A172 (cell line): ENCODE measurements around the gene LRP1. TPM values are rescaled to one million over a fixed set of nuclear protein-coding genes. Genes with fewer than 3 reads are reported as not detected.

Experiments
- DNase-seq: peaks from one replicate; pipeline ENCODE4 v3.0.0-alpha.2; 2015; ENCODE audit warnings: low spot score
- total RNA-seq: library from RNA; depleted of rRNA; stranded (reverse); fragments of >200 nt; shearing (Covaris generic); gene quantifications from 2 replicates; pipeline ENCODE4 v1.2.3, GENCODE V29; 2014

The LRP1 gene
- total RNA-seq, 1 experiment from 2014 or later = 35.5 TPM

DNA sequence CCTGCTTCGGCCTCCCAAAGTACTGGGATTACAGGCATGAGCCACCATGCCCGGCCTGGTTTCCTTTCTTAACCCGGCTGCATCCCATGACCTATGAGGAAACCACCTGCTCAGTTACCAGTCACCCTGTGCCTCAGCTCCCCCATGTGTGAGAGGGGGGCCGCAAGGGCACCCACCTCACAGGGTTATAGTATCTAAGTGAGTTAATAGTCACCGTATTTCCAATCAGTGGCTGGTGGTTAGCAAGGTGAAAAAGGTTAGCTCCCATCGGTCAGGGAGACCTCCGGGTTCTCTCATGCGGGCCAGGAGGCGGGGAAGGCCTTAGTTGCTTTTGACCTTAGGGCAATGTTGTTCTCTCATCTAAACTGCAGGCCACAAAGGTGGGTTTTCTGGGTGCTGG is 6.7 kb downstream of the LRP1 start:
- DNase-seq = no peak

DNA sequence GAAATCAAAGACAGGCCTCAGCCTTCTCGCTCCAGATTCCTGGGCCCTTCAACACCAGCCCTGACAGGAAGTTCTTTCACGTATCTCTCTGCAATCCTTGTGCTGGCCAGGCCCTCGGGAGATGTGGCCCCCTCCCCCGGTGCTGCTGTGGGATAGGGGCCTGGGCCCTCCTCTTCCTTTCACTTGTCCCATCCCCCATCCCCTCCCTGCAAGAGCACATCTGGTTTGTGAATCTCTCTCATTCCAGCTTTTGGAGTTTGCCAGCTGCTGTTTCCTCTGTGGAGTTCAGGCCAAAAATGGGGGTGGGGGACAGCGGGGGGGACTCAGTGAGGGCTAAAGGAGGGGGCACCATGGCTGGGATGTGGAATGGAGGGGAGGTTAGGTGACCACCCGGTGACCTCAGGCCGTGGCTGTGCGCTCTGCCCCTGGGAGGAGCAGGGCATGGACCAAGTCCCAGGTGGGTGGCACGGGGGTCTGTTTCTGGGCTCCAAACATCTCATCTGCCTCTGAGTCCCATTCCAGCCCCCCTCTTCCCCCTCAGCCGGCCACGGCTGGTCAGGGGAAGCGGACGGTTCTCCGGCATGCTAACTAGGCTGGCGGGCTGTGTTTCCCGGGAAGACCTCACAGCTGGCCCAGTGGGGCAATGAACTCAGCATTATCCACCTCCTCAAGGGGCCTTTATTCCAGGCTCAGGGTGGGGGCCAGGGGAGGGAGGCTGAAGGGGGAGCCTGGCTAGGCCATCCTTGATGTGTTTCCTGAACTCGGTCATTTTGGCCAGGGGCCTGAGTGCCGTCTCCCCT is 7.4 kb downstream of the LRP1 start:
- no peak for DNase-seq

DNA sequence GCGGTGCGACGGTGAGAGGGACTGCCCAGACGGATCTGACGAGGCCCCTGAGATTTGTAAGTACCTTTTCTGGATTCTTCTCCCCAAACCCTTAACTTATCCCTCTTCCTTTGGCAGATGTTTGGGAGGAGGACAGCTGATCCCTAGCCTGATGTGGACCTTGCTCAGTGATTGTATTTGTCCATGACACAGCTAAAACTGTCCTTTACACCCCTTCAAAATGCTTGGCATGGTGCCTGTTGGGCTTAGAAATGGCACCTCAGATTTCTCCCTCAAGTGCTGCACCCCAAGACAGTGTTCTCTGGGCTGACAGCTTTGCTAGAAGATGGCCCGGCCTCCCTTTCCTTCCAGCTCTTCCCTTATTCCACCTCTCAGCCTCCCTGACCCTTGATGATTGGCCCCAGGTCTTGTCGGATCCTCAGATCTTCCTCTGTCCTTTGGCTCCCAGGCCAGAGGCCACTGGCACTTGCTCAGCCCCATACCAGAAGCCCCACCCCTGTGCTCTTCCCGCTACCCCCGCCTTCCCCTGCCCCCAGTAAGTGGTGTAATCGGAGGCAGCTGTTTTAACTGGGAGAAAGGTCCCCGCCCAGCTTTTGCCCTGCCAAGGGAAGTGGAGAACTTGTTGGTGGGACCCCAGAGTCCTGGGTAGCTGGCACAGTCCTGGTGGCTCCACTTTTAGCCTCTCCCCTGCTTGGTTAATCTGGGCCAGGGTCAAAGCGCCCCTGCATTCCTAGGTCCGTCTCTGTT is 10.4 kb downstream of the LRP1 start:
- no peak for DNase-seq

DNA sequence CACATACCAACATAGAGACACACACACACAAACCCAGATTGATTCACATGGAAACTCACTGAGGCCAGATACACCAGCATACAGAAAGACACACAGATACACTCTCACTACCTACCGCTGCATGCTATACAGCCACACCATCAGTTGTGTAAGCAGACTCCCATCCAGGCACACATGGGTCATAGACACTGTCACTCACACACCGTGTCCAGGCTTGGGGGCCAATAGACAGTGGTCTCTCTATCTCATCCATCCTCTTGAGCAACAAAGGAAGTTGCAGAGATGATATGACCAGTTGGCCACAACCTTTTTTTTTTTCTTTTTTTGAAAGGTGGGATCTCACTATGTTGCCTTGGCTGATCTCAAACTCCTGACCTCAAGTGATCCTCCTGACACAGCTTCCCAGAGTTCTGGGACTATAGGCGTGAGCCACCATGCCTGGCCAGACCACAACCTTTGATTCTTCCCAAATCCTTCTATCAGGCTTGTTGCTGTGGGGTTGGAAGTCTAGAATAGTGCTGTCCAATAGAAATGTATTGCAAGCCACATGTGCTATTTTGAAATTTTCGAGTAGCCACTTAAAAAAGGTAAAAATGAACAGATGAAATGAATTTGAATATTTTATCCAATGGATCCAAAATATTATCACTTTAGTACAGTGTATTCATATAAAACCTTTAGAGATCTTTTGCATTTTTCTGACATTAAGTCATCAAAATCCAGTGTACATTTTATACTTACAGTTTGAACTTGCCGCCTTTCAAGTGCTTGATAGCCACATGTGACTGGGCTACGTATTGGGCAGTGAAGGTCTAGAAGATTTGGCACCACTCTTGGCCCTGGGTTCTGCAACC is 11.7 kb downstream of the LRP1 start:
- peak; percentile 43 for DNase-seq

DNA sequence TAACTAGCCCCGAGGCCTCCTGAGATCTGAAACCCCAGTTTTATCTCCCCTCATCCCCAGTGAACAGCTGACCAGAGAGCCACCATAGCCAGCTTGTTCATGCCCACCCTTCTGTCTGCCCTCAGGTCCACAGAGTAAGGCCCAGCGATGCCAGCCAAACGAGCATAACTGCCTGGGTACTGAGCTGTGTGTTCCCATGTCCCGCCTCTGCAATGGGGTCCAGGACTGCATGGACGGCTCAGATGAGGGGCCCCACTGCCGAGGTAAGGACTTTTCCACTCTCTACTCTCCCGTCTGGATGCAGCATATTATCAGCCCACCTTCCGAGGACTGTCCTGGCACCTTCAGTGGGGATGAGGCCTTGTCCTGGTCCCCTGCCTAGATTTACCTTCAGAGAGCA is 13.0 kb downstream of the LRP1 start:
- DNase-seq = no peak

DNA sequence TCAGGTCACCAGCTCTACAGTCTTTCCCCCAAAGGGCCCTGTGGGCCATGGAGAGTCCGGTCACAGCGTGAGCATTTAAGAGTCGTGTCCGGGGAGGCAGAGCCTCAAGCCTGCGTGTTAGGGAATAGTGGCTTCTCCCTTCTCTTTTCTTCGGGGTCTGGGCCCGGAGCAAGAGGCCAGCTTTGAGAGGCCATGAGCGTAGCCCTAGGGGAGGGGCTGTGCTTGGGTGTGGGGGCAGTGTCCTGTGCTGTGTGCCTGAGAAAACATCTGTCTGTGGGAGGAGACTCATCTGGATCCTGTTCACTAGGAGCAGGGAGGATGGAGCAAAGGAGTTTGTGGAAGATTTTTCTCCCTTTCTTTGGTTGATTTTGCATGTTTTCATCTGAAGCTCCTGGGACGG is 13.8 kb downstream of the LRP1 start:
- DNase-seq = no peak

DNA sequence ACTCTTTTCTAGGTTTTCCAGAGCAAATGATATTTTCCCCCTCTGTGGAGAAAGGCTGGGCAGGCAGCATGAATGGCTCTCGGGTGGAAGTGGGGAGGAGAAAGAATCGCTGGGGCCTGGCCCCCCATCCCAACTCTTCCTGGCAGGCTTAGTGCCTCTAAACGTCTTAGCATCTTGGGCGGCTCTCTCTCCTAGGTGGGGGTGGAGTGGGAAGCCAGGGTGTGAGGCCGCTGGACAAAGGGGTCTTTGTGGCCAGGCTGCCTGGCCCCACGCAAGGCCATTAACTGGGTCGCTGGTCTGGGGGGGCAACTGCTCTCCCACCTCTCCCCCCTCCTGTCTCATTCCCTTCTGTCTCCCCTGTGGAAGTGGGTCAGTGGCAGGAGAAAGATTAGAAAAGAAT is 14.4 kb downstream of the LRP1 start:
- DNase-seq = no peak

DNA sequence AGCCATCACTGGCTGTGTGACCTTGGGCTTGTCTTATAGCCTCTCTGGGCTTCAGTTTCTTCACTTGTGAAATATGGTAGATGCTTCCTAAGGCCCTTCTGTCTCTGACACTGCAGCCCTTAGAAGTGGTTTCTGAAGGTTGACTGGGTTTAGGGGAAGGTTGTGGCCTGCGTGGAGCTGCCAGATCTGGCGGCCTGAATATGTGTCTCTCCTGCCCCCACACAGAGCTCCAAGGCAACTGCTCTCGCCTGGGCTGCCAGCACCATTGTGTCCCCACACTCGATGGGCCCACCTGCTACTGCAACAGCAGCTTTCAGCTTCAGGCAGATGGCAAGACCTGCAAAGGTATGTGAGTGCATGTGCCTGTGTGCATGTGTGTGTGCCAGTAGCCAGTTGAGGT is 15.2 kb downstream of the LRP1 start:
- no peak for DNase-seq

- no peak for DNase-seq
Measured at GRCh38 chr12:57145460-57146059, 17.3 kb downstream of the LRP1 start.

GRCh38 chr12:57146092-57146491 is 17.8 kb downstream of the LRP1 start:
- no peak for DNase-seq

DNA sequence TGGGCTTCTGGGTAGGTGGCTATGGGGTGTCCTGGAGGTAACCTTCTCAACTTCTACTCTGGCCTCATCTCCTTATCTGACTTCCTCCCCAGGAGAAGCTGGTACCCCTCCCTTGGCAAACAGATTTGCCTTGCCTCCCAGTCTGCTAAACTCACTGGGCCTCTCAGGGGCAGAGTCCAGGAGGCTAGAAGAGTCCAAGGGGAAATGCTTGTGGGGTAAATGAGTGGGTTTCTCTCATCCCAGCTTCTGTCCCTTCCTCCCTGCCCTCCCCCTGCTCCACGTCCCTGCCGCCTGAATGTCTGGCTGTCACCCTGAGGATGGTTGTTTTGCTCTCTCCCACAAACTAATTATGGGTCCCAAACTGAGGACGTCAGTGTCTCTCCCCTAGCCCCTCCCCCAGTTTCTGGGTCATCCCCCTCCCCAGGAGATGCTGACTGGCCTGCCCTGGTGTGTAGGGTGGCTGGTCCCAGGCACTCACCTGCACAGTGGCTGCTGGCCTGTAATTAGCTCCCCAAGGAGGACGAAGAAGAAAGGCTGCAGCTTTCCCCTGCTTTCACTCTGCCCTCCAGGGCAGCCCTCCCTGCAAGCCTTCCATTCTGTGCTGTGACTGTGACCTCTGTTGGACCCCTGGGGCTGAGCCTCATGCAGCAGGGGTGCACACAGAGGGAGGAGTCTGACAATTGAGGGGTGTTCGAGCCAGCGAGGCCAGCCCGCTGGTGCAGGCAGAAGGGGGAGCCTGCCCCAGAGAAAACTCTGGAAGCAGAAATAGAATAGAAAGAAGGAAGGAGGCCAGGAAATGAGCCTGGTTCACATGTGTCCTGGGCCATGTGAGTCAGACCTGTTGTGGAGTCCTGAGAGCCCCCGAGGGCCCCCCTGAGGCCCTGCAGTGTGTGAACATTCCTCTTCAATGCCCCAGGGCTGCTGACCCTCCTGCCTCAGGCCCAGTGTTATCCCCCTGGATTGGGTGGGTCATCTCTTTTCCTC is 19.0 kb downstream of the LRP1 start, which contains the start of gene LRP1-AS:
TSS of gene LRP1-AS (minus strand) at position 659 of the 984 bp plus-strand sequence.
- no peak for DNase-seq

DNA sequence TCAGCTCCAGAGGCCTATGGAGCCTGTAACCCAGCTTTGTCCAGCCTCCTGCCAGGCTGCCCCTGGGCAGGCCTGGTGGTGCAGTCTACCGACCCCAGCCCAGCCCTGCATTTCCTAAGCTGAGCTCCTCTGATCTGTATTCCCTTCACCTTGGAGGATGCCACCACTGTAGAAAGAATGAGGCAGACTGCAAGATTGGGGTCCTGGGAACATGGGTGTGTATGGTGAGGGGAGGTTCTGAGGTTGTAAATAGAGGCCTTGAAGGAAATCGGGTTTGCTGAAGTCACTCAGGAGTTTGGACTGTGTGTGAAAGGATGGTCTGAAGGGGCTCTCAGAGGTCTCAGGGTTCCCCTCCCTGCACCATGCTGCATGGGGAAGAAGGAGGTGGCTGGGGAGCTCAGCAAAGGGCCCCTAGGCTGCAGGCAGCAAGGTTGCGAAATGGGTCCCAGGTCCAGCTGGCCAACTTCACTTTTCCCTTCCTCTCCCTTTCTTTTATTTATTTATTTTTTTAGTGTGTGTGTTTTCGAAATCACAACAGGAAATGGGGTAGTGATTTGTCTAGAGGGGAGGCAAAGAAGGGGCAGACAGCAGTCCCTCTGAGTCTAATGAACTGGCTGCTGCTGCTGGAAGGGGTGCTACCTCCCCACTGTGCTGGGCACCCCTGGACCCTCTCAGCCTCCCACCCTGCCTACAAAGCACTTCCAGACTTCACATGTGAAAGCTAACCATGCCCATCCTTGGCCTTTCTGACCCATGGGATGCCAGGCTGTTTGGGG is 20.4 kb downstream of the LRP1 start:
- peak; percentile 38 for DNase-seq

DNA sequence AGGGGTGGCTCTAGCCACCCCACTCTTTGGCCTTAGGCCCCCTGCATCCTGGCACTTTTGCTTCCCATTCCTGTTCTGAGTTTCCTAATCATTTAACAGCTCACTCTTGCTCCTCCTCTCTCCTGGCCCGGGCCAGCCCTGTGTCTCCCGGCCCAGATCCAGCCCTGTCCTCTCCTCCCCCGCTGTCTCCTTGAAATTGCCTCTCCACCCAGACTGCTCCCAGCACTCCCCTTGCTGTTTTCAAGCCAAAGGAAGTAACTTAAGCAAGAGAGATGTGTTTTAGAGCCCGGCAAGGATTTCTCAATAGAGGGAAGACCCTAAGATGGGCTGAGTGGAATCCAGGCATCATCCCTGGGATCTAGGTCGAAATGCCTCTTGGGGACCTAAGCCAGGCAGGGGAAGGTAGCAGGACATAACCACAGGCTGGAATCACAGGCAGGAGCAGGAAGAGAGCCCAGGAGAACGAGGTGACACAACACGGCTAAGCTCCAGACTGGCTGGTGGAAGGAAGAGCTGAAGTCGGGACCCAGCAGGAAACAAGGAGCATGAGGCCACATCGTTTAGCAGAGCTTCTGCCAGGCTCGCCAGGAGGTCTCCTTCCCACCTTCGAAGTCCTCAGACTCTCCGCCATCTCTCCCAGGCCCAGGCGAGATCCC is 21.1 kb downstream of the LRP1 start:
- no peak for DNase-seq

DNA sequence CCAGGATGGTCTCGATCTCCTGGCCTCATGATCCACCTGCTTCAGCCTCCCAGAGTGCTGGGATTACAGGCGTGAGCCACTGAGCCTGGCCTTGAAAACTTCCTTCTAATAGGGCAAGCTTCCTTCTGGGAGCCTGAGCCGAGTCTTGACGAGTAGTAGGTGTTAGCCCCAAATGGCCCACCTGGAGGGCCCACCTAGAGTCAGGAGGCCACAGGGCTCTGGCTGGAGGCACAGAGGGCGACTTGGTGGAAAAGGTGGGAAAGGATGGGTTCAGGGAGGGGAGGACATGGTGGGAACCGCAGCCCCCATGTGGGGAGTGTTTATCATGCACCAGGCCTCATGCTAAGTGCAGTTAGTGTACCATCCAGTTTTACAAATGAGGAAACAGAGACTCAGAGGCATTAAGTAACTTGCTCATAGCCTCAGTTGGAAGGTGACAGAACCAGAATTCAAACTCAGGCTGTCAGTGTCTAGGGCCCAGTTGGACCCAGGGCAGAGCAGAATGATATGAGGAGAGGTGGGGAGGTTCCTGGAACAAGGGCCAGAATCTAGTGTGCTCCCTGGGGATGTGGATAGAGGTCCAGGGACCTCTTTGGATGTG is 22.2 kb downstream of the LRP1 start:
- DNase-seq = no peak

GRCh38 chr12:57151741-57152630 is 23.7 kb downstream of the LRP1 start:
- DNase-seq = peak; percentile 86

DNA sequence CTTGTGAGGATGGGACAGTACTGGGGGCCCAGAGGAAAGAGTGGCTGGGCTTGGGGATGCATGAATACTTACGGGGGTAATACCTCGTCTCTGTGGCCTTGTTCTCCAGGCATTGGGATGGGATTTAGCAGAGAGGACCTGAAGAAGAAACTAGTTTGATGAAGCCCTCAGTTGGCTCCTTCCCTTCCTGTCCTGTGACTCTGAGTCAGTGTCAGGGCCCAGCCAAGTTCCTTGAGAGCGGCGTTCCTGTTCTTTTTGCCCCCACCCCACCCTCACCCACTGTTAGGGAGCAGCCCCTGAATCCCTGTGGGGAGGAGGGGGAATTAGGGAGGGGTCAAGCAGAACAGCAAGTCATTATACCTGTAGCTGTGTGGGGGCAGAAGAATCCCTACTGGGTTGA is 24.4 kb downstream of the LRP1 start:
- DNase-seq = peak; percentile 55

DNA sequence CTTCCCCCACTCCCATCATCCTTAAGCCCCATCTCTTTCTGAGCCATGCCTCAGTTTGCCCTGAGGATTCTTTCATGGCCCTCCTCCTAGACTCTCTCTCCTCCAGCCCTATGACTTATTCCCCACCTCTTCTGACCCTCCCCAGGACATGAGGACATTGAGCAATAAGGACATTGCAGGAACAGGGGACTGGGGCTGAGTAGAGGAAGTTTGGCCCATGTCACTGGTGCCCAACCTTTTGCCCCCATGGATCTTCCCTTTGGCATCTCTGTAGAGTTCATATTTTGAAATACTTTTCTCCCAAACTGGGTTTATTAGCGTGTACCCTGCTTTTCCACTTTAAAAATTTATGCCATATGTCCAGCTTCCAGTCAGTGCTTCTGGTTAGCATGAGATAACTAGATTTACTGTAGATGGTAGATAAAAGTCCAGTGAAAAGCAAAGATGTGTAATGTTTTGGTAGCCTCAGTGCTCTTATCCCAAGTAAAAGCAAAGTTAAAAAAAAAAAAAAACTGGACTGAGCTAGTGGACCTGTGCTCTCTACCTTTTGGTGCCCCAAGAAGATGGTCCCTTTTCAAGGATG is 25.2 kb downstream of the LRP1 start:
- DNase-seq = no peak
